HEK293 (cell line): ENCODE results near the gene SELENOM.

Experiments used
- CTCF ChIA-PET: fragments of 350-600 bp; formaldehyde crosslinking; extraction: SDS; loops from one replicate; lab custom pipeline; 2021; ENCODE audit warnings: antibody characterized with exemption; lab: Yijun Ruan, JAX
- POLR2A ChIA-PET: fragments of 300-600 bp; formaldehyde crosslinking; extraction: SDS; loops from one replicate; lab custom pipeline; 2020; ENCODE audit warnings: antibody characterized with exemption, inconsistent platforms; lab: Yijun Ruan, JAX
- H3K27ac ChIP-seq: fragments of 200-500 bp; sonication (Bioruptor generic); 2 replicates; pipeline ENCODE4 v1.5.1; 2014; ENCODE audit warnings: low read depth, low read length, control low read depth, inconsistent platforms; ENCODE audit errors: extremely low read depth
- H3K36me3 ChIP-seq, 2 experiments: fragments of 200-500 bp in 1 of 2; sonication (Bioruptor generic) in 1 of 2; 1 replicate in 1 of 2; 2 replicates in 1 of 2; pipeline ENCODE4 v1.5.1; 2014 to 2017; ENCODE audit warnings: inconsistent platforms in 2 of 2, low read length in 2 of 2; ENCODE audit not compliant: control insufficient read depth in 2 of 2, insufficient read depth in 1 of 2
- H3K4me1 ChIP-seq: fragments of 200-500 bp; sonication (Bioruptor generic); 2 replicates; pipeline ENCODE4 v1.5.1; 2014; ENCODE audit warnings: mild to moderate bottlenecking, low read length, inconsistent platforms; ENCODE audit not compliant: control insufficient read depth, insufficient read depth
- H3K4me3 ChIP-seq: 2 replicates; pipeline ENCODE4 v1.5.1; 2011; ENCODE audit warnings: low read depth, mild to moderate bottlenecking, control low read depth, low read length, moderate library complexity
- H3K9me3 ChIP-seq: fragments of 200-500 bp; sonication (Bioruptor generic); 2 replicates; pipeline ENCODE4 v1.5.1; 2014; ENCODE audit warnings: low read depth, low read length, inconsistent platforms; ENCODE audit not compliant: control insufficient read depth, insufficient read depth
- EGR2 ChIP-seq: fragments of 450-650 bp; formaldehyde crosslinking; IDR thresholded peaks from 2 replicates; pipeline ENCODE4 v1.5.1; 2016; ENCODE audit warnings: low read depth, missing biosample characterization, missing genetic modification characterization
- IKZF3 ChIP-seq: fragments of 450-650 bp; IDR thresholded peaks from 2 replicates; pipeline ENCODE4 v1.5.0; 2018; ENCODE audit warnings: missing biosample characterization, mild to moderate bottlenecking, missing genetic modification characterization, moderate library complexity
- KLF1 ChIP-seq: fragments of 450-650 bp; formaldehyde crosslinking; IDR thresholded peaks from 2 replicates; pipeline ENCODE4 v1.5.1; 2016; ENCODE audit warnings: missing biosample characterization, missing genetic modification characterization
- KLF10 ChIP-seq: fragments of 450-650 bp; IDR thresholded peaks from 2 replicates; pipeline ENCODE4 v1.5.1; 2018; ENCODE audit warnings: missing biosample characterization, mild to moderate bottlenecking, missing genetic modification characterization
- KLF7 ChIP-seq: fragments of 450-650 bp; formaldehyde crosslinking; IDR thresholded peaks from 2 replicates; pipeline ENCODE4 v1.5.1; 2016; ENCODE audit warnings: missing biosample characterization, missing genetic modification characterization, borderline replicate concordance
- KLF9 ChIP-seq: fragments of 450-650 bp; formaldehyde crosslinking; IDR thresholded peaks from 2 replicates; pipeline ENCODE4 v1.5.1; 2016; ENCODE audit warnings: missing biosample characterization, missing genetic modification characterization, low read depth
- REPIN1 ChIP-seq: fragments of 450-650 bp; formaldehyde crosslinking; IDR thresholded peaks from 2 replicates; pipeline ENCODE4 v1.5.1; 2017; ENCODE audit warnings: missing biosample characterization, missing genetic modification characterization, low read depth
- SCRT1 ChIP-seq: fragments of 450-650 bp; formaldehyde crosslinking; IDR thresholded peaks from 2 replicates; pipeline ENCODE4 v1.5.1; 2016; ENCODE audit warnings: missing biosample characterization, missing genetic modification characterization, borderline replicate concordance
- SETDB1 ChIP-seq: IDR thresholded peaks from one replicate; pipeline ENCODE4 v1.6.1; 2017; ENCODE audit warnings: mild to moderate bottlenecking, low read length, moderate library complexity, mixed read lengths; ENCODE audit not compliant: insufficient read length
- SP2 ChIP-seq: fragments of 450-650 bp; formaldehyde crosslinking; IDR thresholded peaks from 2 replicates; pipeline ENCODE4 v1.5.1; 2016; ENCODE audit warnings: missing biosample characterization, missing genetic modification characterization
- ZBTB20 ChIP-seq: fragments of 450-650 bp; formaldehyde crosslinking; IDR thresholded peaks from 2 replicates; pipeline ENCODE4 v1.5.1; 2016; ENCODE audit warnings: missing biosample characterization, missing genetic modification characterization
- ZBTB7A ChIP-seq: fragments of 450-650 bp; formaldehyde crosslinking; IDR thresholded peaks from 2 replicates; pipeline ENCODE4 v1.5.1; 2016; ENCODE audit warnings: low read depth, missing biosample characterization, missing genetic modification characterization
- ZNF133 ChIP-seq: fragments of 450-650 bp; formaldehyde crosslinking; IDR thresholded peaks from 2 replicates; pipeline ENCODE4 v1.5.1; 2016; ENCODE audit warnings: missing biosample characterization, missing genetic modification characterization
- ZNF140 ChIP-seq: fragments of 450-650 bp; formaldehyde crosslinking; IDR thresholded peaks from 2 replicates; pipeline ENCODE4 v1.5.1; 2016; ENCODE audit warnings: missing biosample characterization, missing genetic modification characterization
- ZNF184 ChIP-seq: fragments of 450-650 bp; IDR thresholded peaks from 2 replicates; pipeline ENCODE4 v1.5.1; 2018; ENCODE audit warnings: missing biosample characterization, mild to moderate bottlenecking, missing genetic modification characterization
- ZNF366 ChIP-seq: fragments of 450-650 bp; formaldehyde crosslinking; conservative IDR thresholded peaks from 2 replicates; pipeline ENCODE4 v1.5.1; 2016; ENCODE audit warnings: missing biosample characterization, missing genetic modification characterization
- ZNF426 ChIP-seq: fragments of 450-650 bp; formaldehyde crosslinking; IDR thresholded peaks from 2 replicates; pipeline ENCODE4 v1.5.1; 2017; ENCODE audit warnings: missing biosample characterization, missing genetic modification characterization, mild to moderate bottlenecking, inconsistent platforms, moderate library complexity
- ZNF501 ChIP-seq: fragments of 450-650 bp; formaldehyde crosslinking; IDR thresholded peaks from 2 replicates; pipeline ENCODE4 v1.5.1; 2016; ENCODE audit warnings: missing biosample characterization, missing genetic modification characterization
- ZNF560 ChIP-seq: fragments of 450-650 bp; formaldehyde crosslinking; IDR thresholded peaks from 2 replicates; pipeline ENCODE4 v1.5.1; 2017; ENCODE audit warnings: missing biosample characterization, missing genetic modification characterization, borderline replicate concordance
- ZNF747 ChIP-seq: fragments of 450-650 bp; formaldehyde crosslinking; IDR thresholded peaks from 2 replicates; pipeline ENCODE4 v1.5.1; 2016; ENCODE audit warnings: missing biosample characterization, missing genetic modification characterization
- ZNF792 ChIP-seq: fragments of 450-650 bp; formaldehyde crosslinking; IDR thresholded peaks from 2 replicates; pipeline ENCODE4 v1.5.1; 2016; ENCODE audit warnings: missing biosample characterization, missing genetic modification characterization
- TF ChIP-seq, protein P1 (sequence below): fragments of 450-650 bp; formaldehyde crosslinking; IDR thresholded peaks from 2 replicates; pipeline ENCODE4 v1.5.1; 2016; ENCODE audit warnings: missing biosample characterization, missing genetic modification characterization
- TF ChIP-seq, protein P2 (sequence below): fragments of 450-650 bp; formaldehyde crosslinking; IDR thresholded peaks from 2 replicates; pipeline ENCODE4 v1.5.1; 2016; ENCODE audit warnings: missing biosample characterization, missing genetic modification characterization
- TF ChIP-seq, protein P3 (sequence below): IDR thresholded peaks from 2 replicates; pipeline ENCODE4 v1.6.1; 2011; ENCODE audit warnings: mild to moderate bottlenecking, low read depth, low read length, borderline replicate concordance

SELENOM gene

DNA sequence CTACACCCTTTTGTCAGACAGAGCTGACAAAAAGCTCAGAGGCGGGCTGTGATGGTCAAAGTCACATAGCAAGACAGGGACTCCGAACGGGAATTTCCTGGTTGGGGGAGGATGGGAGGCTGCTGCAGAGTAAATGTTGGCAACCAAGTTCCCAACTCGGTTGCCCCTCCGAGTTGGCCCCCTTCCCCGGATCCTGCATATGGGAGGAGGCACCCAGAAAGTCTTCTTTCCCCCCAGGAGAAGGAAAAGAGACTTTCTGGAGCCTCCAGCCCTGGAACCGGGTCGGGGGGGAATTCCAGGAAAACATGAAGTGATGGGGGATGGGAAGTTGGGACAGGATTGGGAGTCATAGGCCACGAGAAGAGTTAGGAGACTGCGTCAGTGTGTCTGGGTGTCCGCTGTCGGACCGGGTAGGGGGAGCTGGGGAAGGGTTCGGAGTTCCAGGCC is 614 bp downstream of the SELENOM start:
- Histone ChIP-seq H3K4me1 (peaks cover 4% of the 10 kb centered on the region; the same call in 1 of the 2 replicates), H3K4me3 (peak overlapping the region; percentile 39), H3K36me3 (peaks cover 0 to 23% of the 10 kb centered on the region in 2 experiments; a peak in 1 of 3 replicates), H3K27ac (no peak overlapping the region), H3K9me3 (no peaks in the 10 kb centered on the region)
- TF ChIP-seq, protein P1, sequence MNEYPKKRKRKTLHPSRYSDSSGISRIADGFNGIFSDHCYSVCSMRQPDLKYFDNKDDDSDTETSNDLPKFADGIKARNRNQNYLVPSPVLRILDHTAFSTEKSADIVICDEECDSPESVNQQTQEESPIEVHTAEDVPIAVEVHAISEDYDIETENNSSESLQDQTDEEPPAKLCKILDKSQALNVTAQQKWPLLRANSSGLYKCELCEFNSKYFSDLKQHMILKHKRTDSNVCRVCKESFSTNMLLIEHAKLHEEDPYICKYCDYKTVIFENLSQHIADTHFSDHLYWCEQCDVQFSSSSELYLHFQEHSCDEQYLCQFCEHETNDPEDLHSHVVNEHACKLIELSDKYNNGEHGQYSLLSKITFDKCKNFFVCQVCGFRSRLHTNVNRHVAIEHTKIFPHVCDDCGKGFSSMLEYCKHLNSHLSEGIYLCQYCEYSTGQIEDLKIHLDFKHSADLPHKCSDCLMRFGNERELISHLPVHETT (tag by site-specific recombination): no peak
- no peak for TF ChIP-seq SETDB1
- TF ChIP-seq KLF7 (tag by site-specific recombination): no peak
- peak; percentile 61; the same call in 1 of the 2 replicates for TF ChIP-seq IKZF3 (tag by site-specific recombination)
- CTCF ChIA-PET: interaction anchor here (0.7 to 2.9 kb wide), 10 partner anchors 11 to 170 kb away, joined by 3 to 22 read pairs (median 4); partner anchors contain the start of gene INPP5J
- POLR2A ChIA-PET: interaction anchor here (1.1 to 1.9 kb wide), 6 partner anchors 11 to 137 kb away, joined by 3 to 15 read pairs (median 6); partner anchors contain the start of genes MORC2, RNF185, SMTN and TUG1

DNA sequence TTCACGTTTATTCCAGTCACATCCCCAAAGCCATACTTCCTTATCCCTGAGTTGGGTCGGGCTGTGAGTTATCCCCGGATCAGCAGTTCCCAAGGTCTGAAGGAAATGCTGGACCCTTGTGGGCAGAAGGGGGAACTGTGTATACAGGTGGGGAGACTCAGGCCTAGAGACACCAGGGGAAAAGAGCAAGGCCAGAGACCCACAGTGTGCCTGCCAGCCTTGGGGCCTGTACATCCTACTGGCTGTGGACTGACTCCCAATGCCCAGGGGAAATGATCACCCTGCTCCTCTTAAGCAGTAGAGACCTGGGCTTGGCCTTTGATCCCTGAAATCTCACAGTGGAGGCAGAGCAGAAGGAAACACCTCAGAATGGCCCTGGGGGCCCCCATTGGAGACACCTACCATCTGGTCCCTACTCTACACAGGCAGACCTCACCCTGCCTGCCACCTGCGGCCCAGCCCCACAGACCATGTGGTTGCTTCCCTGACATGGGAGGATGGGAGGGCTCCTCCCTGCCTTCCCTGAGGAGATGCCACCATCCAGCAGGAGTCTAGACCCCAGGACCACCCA is 1.3 kb downstream of the SELENOM start:
- H3K4me3 ChIP-seq: no peak overlapping the region
- H3K27ac ChIP-seq: no peak overlapping the region
- peaks cover 0 to 23% of the 10 kb centered on the region in 2 experiments; a peak in 1 of 3 replicates for H3K36me3 ChIP-seq
- ChIA-PET CTCF (interaction anchor here (2.9 kb wide), 1 partner anchor 10 kb away, joined by 22 read pairs; no protein-coding TSS in a partner anchor), POLR2A (no interaction called here)
- TF ChIP-seq ZNF747 (tag by site-specific recombination): no peak
- TF ChIP-seq ZNF426 (tag by site-specific recombination): no peak
- 0 out of 2 replicates have a peak, but pooled peaks have one; percentile 58 for TF ChIP-seq SCRT1 (tag by site-specific recombination)
- TF ChIP-seq ZNF184 (tag by site-specific recombination): no peak
- TF ChIP-seq REPIN1 (tag by site-specific recombination): no peak
- H3K4me1 ChIP-seq: peaks cover 4% of the 10 kb centered on the region; the same call in 1 of the 2 replicates
- H3K9me3 ChIP-seq: no peaks in the 10 kb centered on the region

DNA sequence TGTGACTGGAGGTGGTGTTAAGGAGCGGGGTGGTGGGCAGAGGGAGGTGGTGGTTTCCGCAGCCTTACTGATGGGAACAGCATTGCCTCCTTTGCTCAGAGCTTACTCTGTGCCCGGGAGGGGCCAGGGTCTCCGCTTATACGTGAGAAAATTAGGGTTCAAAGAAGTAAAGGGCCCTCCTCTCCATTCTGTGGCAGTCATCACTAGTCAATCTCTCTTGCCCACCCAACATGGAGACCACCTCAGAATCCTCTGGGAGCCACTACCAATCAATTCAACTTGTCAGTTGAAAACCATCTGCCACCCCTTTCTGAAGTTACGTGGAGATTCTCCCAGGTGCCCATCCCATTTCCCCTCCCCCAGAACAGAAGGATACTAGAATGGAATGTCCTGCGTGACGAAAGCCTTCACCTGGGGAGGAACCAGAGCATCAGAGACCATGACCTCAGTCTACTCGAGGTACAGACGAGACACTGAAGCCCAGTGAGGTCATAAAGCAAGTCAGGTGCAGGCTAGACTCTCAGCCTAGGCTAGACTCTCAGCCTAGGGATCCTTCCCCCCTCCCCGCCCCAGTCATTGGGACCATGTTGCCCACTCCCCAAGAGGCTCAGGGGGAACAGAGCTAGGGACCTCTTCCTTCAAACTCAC is 2.0 kb downstream of the SELENOM start:
- POLR2A ChIA-PET: no interaction called here
- CTCF ChIA-PET: interaction anchor here (0.6 to 2.9 kb wide), 2 partner anchors 9 to 125 kb away, joined by 4 to 22 read pairs; no protein-coding TSS in a partner anchor
- TF ChIP-seq ZBTB20 (tag by site-specific recombination) (no peak), ZNF133 (peak; percentile 66; the same call in 1 of the 2 replicates)
- peaks cover 0 to 25% of the 10 kb centered on the region in 2 experiments; a peak in 1 of 3 replicates for H3K36me3 ChIP-seq
- no peak overlapping the region for H3K27ac ChIP-seq
- H3K9me3 ChIP-seq: no peaks in the 10 kb centered on the region
- peaks cover 4% of the 10 kb centered on the region; the same call in 1 of the 2 replicates for H3K4me1 ChIP-seq
- H3K4me3 ChIP-seq: no peak overlapping the region

DNA sequence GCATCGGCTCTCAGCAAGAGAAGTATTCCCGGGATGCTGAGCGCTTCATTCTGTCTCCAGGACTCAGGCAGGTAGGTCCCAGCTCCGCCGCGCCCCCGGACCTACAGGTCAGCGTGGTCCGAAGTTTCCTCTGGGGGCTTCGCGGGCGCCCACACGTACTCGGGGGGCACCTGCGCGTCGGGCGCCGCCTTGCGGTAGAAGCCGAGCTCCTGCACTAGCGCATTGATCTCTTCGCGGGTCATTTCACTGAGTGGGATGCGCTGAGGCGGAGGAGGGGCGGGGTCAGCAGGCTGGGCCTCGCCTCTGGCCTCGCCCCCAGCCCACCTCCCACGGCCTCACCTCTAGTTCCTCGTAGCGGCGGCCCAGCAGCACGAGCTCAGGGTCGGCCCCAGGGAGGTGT is 2.5 kb downstream of the SELENOM start:
- ChIA-PET CTCF (interaction anchor here (0.6 kb wide), 1 partner anchor 124 kb away, joined by 4 read pairs; no protein-coding TSS in a partner anchor), POLR2A (no interaction called here)
- Histone ChIP-seq H3K9me3 (no peaks in the 10 kb centered on the region), H3K4me1 (peaks cover 4% of the 10 kb centered on the region; the same call in 1 of the 2 replicates), H3K36me3 (peaks cover 0 to 28% of the 10 kb centered on the region in 2 experiments; a peak in 1 of 3 replicates), H3K4me3 (no peak overlapping the region), H3K27ac (no peak overlapping the region)
- TF ChIP-seq ZNF560 (tag by site-specific recombination) (no peak), KLF1 (tag by site-specific recombination) (peak; percentile 58), ZNF366 (tag by site-specific recombination) (no peak), SP2 (tag by site-specific recombination) (no peak), EGR2 (tag by site-specific recombination) (peak; percentile 82), ZNF501 (no peak), ZNF792 (tag by site-specific recombination) (no peak), ZNF140 (tag by site-specific recombination) (no peak), ZBTB7A (no peak), KLF10 (tag by site-specific recombination) (peak; percentile 37; the same call in 1 of the 2 replicates), KLF9 (tag by site-specific recombination) (no peak)
- TF ChIP-seq, protein P2, sequence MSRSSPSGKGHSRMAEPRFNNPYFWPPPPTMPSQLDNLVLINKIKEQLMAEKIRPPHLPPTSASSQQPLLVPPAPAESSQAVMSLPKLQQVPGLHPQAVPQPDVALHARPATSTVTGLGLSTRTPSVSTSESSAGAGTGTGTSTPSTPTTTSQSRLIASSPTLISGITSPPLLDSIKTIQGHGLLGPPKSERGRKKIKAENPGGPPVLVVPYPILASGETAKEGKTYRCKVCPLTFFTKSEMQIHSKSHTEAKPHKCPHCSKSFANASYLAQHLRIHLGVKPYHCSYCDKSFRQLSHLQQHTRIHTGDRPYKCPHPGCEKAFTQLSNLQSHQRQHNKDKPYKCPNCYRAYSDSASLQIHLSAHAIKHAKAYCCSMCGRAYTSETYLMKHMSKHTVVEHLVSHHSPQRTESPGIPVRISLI: no peak
- TF ChIP-seq, protein P3, sequence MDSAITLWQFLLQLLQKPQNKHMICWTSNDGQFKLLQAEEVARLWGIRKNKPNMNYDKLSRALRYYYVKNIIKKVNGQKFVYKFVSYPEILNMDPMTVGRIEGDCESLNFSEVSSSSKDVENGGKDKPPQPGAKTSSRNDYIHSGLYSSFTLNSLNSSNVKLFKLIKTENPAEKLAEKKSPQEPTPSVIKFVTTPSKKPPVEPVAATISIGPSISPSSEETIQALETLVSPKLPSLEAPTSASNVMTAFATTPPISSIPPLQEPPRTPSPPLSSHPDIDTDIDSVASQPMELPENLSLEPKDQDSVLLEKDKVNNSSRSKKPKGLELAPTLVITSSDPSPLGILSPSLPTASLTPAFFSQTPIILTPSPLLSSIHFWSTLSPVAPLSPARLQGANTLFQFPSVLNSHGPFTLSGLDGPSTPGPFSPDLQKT: no peak
